Nephron (organoid): ENCODE results near the gene CELF2.

Source experiments
- H3K27ac Mint-ChIP-seq, 3 experiments: 2 replicates each; pipeline ENCODE4 v1.8.0; 2020; ENCODE audit warnings: mixed read lengths in 3 of 3, mild to moderate bottlenecking in 2 of 3, moderate library complexity in 1 of 3
- H3K27me3 Mint-ChIP-seq: 2 replicates; pipeline ENCODE4 v1.8.0; 2021; ENCODE audit warnings: low read depth, mild to moderate bottlenecking, moderate library complexity, mixed read lengths
- H3K36me3 Mint-ChIP-seq: 2 replicates; pipeline ENCODE4 v1.8.0; 2020; ENCODE audit warnings: low read depth, mixed read lengths
- H3K4me1 Mint-ChIP-seq: 2 replicates; pipeline ENCODE4 v1.8.0; 2020; ENCODE audit warnings: mixed read lengths
- H3K4me3 Mint-ChIP-seq, 3 experiments: 2 replicates each; pipeline ENCODE4 v1.8.0; 2020; ENCODE audit warnings: mild to moderate bottlenecking in 3 of 3, mixed read lengths in 3 of 3, moderate library complexity in 2 of 3
- H3K9me3 Mint-ChIP-seq: 2 replicates; pipeline ENCODE4 v1.8.0; 2020; ENCODE audit warnings: mixed read lengths
- CTCF ChIP-seq, 3 experiments: fragments of 200-600 bp; sonication (generic); IDR thresholded peaks; one replicate each; pipeline ENCODE4 v1.5.0; 2021; ENCODE audit warnings: antibody characterized with exemption in 3 of 3; ENCODE audit not compliant: unreplicated experiment in 3 of 3

The CELF2 gene

GRCh38 chr10:10977226-10977956 lies 40.3 kb upstream of the CELF2 start:
- H3K36me3 Mint-ChIP-seq = no peaks in the 10 kb centered on the region
- no peak for TF ChIP-seq CTCF (IDR thresholded peaks at IDR 0.05; ENCODE audit: unreplicated experiment in 3 of 3)
- H3K27me3 Mint-ChIP-seq = peaks cover 22% of the 10 kb centered on the region
- H3K4me3 Mint-ChIP-seq = no peak overlapping the region
- H3K9me3 Mint-ChIP-seq = peaks cover 4% of the 10 kb centered on the region
- H3K27ac Mint-ChIP-seq = no peak overlapping the region
- H3K4me1 Mint-ChIP-seq = no peaks in the 10 kb centered on the region

- no peaks in the 10 kb centered on the region for H3K4me1 Mint-ChIP-seq
- no peak overlapping the region for H3K4me3 Mint-ChIP-seq
- no peaks in the 10 kb centered on the region for H3K36me3 Mint-ChIP-seq
- peaks cover 22% of the 10 kb centered on the region for H3K27me3 Mint-ChIP-seq
- H3K9me3 Mint-ChIP-seq = peaks cover 4% of the 10 kb centered on the region
- H3K27ac Mint-ChIP-seq = no peak overlapping the region
- no peak for TF ChIP-seq CTCF (IDR thresholded peaks at IDR 0.05; ENCODE audit: unreplicated experiment in 3 of 3)
Observed at GRCh38 chr10:10977978-10978377, 39.7 kb upstream of the CELF2 start.

GRCh38 chr10:10985361-10985760 lies 32.3 kb upstream of the CELF2 start:
- Mint-ChIP-seq H3K27me3 (peaks cover 7% of the 10 kb centered on the region), H3K4me1 (no peaks in the 10 kb centered on the region), H3K4me3 (no peak overlapping the region), H3K9me3 (no peaks in the 10 kb centered on the region), H3K36me3 (no peaks in the 10 kb centered on the region), H3K27ac (no peak overlapping the region)
- TF ChIP-seq CTCF (IDR thresholded peaks at IDR 0.05; ENCODE audit: unreplicated experiment in 3 of 3) = no peak

GRCh38 chr10:10986606-10987005 lies 31.1 kb upstream of the CELF2 start:
- Mint-ChIP-seq H3K4me1 (no peaks in the 10 kb centered on the region), H3K36me3 (no peaks in the 10 kb centered on the region), H3K4me3 (no peak overlapping the region), H3K27me3 (no peaks in the 10 kb centered on the region), H3K9me3 (no peaks in the 10 kb centered on the region), H3K27ac (no peak overlapping the region)
- no peak for TF ChIP-seq CTCF (IDR thresholded peaks at IDR 0.05; ENCODE audit: unreplicated experiment in 3 of 3)

- no peak for TF ChIP-seq CTCF (IDR thresholded peaks at IDR 0.05; ENCODE audit: unreplicated experiment in 3 of 3)
- Mint-ChIP-seq H3K4me1 (no peaks in the 10 kb centered on the region), H3K36me3 (no peaks in the 10 kb centered on the region), H3K27ac (no peak overlapping the region), H3K27me3 (peaks cover under 1% of the 10 kb centered on the region), H3K4me3 (no peak overlapping the region), H3K9me3 (peaks cover under 1% of the 10 kb centered on the region)
Observed at GRCh38 chr10:10987111-10987510, 30.6 kb upstream of the CELF2 start.

GRCh38 chr10:10989669-10990068 lies 28.0 kb upstream of the CELF2 start:
- peaks cover 5% of the 10 kb centered on the region for H3K27me3 Mint-ChIP-seq
- H3K9me3 Mint-ChIP-seq = peaks cover 15% of the 10 kb centered on the region
- TF ChIP-seq CTCF (IDR thresholded peaks at IDR 0.05; ENCODE audit: unreplicated experiment in 3 of 3) = no peak
- no peak overlapping the region for H3K4me3 Mint-ChIP-seq
- H3K36me3 Mint-ChIP-seq = no peaks in the 10 kb centered on the region
- no peak overlapping the region for H3K27ac Mint-ChIP-seq
- no peaks in the 10 kb centered on the region for H3K4me1 Mint-ChIP-seq
